ENCODE measurements around the gene STX16.

DNA sequence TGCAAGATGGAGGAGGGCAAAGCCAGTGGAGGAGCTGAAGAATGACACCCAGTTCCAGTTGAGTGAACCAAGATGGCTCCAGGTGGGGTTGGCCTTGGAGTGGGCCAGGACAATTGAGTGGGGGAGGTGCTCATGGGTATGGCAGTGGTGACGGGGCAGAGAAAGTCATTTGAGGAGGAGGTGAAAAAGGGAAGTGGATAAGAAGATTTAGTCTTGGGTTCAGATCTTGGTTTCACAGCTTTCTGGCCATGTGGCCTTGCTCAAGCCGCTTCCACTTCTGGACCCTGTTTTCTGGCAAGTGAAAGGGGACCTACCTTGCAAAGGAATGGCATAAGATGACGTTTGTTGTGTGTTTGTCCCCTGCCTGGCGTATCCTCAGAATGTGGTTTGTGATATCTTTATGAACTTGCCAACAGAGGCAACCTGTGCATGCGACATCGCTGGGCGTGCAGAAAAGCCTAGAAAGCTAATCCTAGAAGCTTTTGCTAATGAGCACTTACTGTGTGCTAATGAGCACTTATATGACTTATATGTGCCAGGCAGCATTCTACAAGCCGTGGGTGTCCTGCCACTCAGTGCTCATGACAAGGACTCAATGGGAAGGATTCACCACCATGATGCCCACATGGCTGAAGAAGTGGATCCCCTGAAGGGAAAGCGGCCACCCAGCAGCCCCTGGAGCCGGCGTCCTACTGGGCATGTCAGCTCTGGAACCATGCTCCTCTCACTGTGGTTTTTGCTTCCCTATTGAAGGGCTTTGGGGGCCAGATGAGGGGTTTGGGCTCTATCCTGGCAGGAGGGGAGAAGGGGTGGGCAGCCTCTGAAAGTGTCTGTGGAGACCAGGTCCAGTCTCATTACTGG is 23.6 kb upstream of the STX16 start:
- no peak for TF ChIP-seq ISL1 (CRISPR knock-in tag; IDR thresholded peaks at IDR 0.05)
- TF ChIP-seq TOX (CRISPR knock-in tag; IDR thresholded peaks at IDR 0.05; ENCODE audit: borderline replicate concordance), result no peak
- TF ChIP-seq, protein P1, sequence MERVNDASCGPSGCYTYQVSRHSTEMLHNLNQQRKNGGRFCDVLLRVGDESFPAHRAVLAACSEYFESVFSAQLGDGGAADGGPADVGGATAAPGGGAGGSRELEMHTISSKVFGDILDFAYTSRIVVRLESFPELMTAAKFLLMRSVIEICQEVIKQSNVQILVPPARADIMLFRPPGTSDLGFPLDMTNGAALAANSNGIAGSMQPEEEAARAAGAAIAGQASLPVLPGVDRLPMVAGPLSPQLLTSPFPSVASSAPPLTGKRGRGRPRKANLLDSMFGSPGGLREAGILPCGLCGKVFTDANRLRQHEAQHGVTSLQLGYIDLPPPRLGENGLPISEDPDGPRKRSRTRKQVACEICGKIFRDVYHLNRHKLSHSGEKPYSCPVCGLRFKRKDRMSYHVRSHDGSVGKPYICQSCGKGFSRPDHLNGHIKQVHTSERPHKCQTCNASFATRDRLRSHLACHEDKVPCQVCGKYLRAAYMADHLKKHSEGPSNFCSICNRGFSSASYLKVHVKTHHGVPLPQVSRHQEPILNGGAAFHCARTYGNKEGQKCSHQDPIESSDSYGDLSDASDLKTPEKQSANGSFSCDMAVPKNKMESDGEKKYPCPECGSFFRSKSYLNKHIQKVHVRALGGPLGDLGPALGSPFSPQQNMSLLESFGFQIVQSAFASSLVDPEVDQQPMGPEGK (CRISPR knock-in tag; IDR thresholded peaks at IDR 0.05; ENCODE audit: borderline replicate concordance), result no peak

All from SK-N-SH treated with all-trans-retinoic acid at 6 μM for 48 hours (cell line).